ENCODE measurements around the gene LRRC51. TPM values are rescaled to one million over a fixed set of nuclear protein-coding genes. Genes with fewer than 3 reads are reported as not detected.

The LRRC51 gene
- total RNA-seq, 2 experiments from 2014 or later, result 0.87 to 1.1 TPM

DNA sequence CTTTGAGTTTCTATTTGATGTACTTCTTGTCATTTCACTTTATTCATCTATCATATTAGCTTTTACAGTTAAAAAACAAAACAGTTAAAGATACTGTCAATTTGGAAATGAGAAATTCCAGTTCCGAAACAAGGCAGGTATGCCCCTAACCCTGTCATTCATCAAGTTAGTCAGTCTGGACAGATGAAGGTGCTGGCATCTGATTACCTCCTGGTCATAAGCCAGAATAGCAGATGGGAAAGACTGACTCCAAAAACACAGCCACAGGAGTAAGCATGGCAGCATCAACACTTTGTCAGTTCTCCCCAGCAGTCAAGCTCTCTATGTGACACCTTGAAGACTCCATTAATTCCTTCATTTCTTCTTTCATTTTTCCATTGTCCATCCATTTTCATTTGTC, 4.3 kb downstream of the LRRC51 start:
- TF ChIP-seq, protein P1, sequence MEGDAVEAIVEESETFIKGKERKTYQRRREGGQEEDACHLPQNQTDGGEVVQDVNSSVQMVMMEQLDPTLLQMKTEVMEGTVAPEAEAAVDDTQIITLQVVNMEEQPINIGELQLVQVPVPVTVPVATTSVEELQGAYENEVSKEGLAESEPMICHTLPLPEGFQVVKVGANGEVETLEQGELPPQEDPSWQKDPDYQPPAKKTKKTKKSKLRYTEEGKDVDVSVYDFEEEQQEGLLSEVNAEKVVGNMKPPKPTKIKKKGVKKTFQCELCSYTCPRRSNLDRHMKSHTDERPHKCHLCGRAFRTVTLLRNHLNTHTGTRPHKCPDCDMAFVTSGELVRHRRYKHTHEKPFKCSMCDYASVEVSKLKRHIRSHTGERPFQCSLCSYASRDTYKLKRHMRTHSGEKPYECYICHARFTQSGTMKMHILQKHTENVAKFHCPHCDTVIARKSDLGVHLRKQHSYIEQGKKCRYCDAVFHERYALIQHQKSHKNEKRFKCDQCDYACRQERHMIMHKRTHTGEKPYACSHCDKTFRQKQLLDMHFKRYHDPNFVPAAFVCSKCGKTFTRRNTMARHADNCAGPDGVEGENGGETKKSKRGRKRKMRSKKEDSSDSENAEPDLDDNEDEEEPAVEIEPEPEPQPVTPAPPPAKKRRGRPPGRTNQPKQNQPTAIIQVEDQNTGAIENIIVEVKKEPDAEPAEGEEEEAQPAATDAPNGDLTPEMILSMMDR (IDR thresholded peaks at IDR 0.05), result no peak
- no peak overlapping the region for H3K4me3 ChIP-seq (ENCODE audit: low read length)
- ATAC-seq (ENCODE audit: poor library complexity), result no peak
- H3K4me1 Mint-ChIP-seq (ENCODE audit: low read depth), result peaks cover 25% of the 10 kb centered on the region
- H3K36me3 Mint-ChIP-seq (ENCODE audit: low read depth), result peaks cover 25% of the 10 kb centered on the region
- no peak overlapping the region for H3K27ac Mint-ChIP-seq
- H3K27me3 Mint-ChIP-seq, result no peaks in the 10 kb centered on the region
- intact Hi-C loops (cut with DNase I, micrococcal nuclease), result no loop called here
- H3K9me3 Mint-ChIP-seq, result no peaks in the 10 kb centered on the region
- H3K27ac ChIP-seq (ENCODE audit: low read depth in 1 of 2, low read length in 2 of 2), result no peak overlapping the region
- POLR2A ChIA-PET, result interaction anchor here (0.6 to 0.9 kb wide), 5 partner anchors 28 to 1328 kb away, joined by 3 to 4 read pairs (median 3); no protein-coding TSS in a partner anchor
- CTCF ChIA-PET, result interaction anchor here (1.9 to 3.4 kb wide), 2 partner anchors 59 to 60 kb away, joined by 4 to 31 read pairs; no protein-coding TSS in a partner anchor
- H3K36me3 ChIP-seq (ENCODE audit: insufficient read depth, low read length), result peaks cover 25% of the 10 kb centered on the region
- no peak overlapping the region for H3K4me3 Mint-ChIP-seq
- no peaks in the 10 kb centered on the region for H3K9me3 ChIP-seq (ENCODE audit: control insufficient read depth in 1 of 2, insufficient read depth in 1 of 2, low read length in 2 of 2)
- DNase-seq, result no peak
- H3K4me1 ChIP-seq (ENCODE audit: insufficient read depth, low read length), result peaks cover 19% of the 10 kb centered on the region
- H3K27me3 ChIP-seq (ENCODE audit: control insufficient read depth in 1 of 2, insufficient read depth in 2 of 2, low read length in 2 of 2), result no peaks in the 10 kb centered on the region

DNA sequence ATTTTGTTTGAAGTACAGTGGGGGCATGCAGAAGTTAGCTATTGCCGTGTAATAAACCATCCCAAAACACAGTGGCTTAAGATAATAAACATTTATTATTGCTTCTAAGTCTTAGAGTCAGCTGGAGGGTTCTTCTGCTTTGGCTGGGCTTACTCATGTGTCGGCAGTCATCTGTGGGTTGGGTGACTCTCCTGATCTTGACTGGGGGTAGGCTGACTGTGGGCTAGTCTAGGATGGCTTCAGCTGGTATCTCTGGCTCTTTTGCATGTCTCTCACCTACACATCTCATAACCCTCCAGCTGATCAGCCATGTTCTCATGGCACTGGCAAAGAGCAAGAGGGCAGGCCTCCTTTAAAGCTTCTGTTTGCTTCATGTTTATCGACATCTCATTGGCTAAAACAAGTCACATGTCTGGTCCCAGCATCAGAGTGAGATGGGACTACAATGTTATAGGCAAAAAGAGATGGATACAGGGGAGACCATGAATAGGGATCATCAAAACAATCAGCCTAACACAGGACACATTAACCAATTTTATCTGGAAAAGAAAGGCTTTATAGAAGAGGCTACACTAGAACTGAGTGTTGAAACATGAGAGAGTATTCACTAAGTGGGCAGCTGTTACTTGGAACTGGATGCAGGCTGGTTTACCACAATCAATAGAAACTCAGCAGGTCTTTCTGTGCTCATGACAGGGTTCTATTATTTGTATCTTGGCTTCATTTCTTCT, 5.1 kb downstream of the LRRC51 start:
- no peak for DNase-seq
- ChIA-PET CTCF (interaction anchor here (0.8 to 3.4 kb wide), 5 partner anchors 53 to 108 kb away, joined by 3 to 31 read pairs (median 4); no protein-coding TSS in a partner anchor), POLR2A (interaction anchor here (0.8 to 2.5 kb wide), 4 partner anchors 27 to 60 kb away, joined by 3 to 10 read pairs (median 3); no protein-coding TSS in a partner anchor)
- Histone ChIP-seq H3K27me3 (ENCODE audit: control insufficient read depth in 1 of 2, insufficient read depth in 2 of 2, low read length in 2 of 2) (no peaks in the 10 kb centered on the region), H3K4me3 (ENCODE audit: low read length) (no peak overlapping the region), H3K36me3 (ENCODE audit: insufficient read depth, low read length) (peaks cover 32% of the 10 kb centered on the region), H3K4me1 (ENCODE audit: insufficient read depth, low read length) (peaks cover 15% of the 10 kb centered on the region), H3K9me3 (ENCODE audit: control insufficient read depth in 1 of 2, insufficient read depth in 1 of 2, low read length in 2 of 2) (no peaks in the 10 kb centered on the region), H3K27ac (ENCODE audit: low read depth in 1 of 2, low read length in 2 of 2) (no peak overlapping the region)
- TF ChIP-seq, protein P1 (IDR thresholded peaks at IDR 0.05), result no peak
- Mint-ChIP-seq H3K36me3 (ENCODE audit: low read depth) (peaks cover 20% of the 10 kb centered on the region), H3K4me1 (ENCODE audit: low read depth) (peaks cover 17% of the 10 kb centered on the region), H3K27me3 (no peaks in the 10 kb centered on the region), H3K4me3 (no peak overlapping the region), H3K27ac (peak overlapping the region; percentile 50), H3K9me3 (no peaks in the 10 kb centered on the region)
- intact Hi-C loops (cut with DNase I, micrococcal nuclease), result no loop called here
- ATAC-seq (ENCODE audit: poor library complexity), result no peak

DNA sequence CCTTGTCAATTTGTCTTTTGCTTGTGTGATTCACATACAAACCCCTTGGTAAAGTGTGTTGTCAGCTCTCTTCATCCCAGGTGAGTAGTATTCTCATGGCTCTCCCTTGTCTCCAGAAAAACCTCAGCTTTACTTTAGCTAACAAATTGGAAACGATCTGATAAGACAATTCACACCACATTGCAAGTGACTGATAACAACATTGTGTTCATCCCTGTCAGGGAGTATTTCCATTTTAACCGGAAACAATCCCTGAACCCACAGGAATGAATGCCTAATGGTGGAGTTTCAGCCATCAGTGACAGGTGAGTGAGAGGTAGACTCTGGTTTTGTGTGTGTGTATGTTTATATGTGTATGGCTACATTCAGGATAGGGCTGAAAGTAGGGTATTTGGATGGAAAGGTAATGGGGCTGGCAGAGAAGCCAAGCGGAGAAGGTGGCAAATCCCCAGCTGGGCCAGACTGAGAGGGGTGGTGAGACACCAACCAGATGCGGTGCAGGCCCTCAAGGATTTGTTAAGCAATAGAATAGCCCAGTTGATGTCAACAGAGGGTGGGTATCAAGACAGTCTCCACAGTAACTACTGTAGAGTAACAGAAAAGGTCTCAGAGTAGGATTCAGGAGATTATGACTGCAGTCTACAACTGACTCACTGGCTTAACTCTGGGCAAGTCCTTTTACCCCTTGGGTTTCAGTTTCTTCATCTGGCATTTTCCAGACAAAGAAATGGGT, 7.6 kb downstream of the LRRC51 start:
- Mint-ChIP-seq H3K36me3 (ENCODE audit: low read depth) (peaks cover 27% of the 10 kb centered on the region), H3K27ac (no peak overlapping the region), H3K27me3 (no peaks in the 10 kb centered on the region), H3K4me3 (no peak overlapping the region), H3K4me1 (ENCODE audit: low read depth) (peaks cover 14% of the 10 kb centered on the region), H3K9me3 (no peaks in the 10 kb centered on the region)
- CTCF ChIA-PET, result interaction anchor here (2.5 kb wide), 1 partner anchor 63 kb away, joined by 21 read pairs; no protein-coding TSS in a partner anchor
- Histone ChIP-seq H3K9me3 (ENCODE audit: control insufficient read depth in 1 of 2, insufficient read depth in 1 of 2, low read length in 2 of 2) (no peaks in the 10 kb centered on the region), H3K36me3 (ENCODE audit: insufficient read depth, low read length) (peaks cover 34% of the 10 kb centered on the region), H3K27ac (ENCODE audit: low read depth in 1 of 2, low read length in 2 of 2) (no peak overlapping the region), H3K4me1 (ENCODE audit: insufficient read depth, low read length) (peaks cover 5% of the 10 kb centered on the region), H3K27me3 (ENCODE audit: control insufficient read depth in 1 of 2, insufficient read depth in 2 of 2, low read length in 2 of 2) (no peaks in the 10 kb centered on the region), H3K4me3 (ENCODE audit: low read length) (no peak overlapping the region)
- TF ChIP-seq, protein P1 (IDR thresholded peaks at IDR 0.05), result no peak
- intact Hi-C loops (cut with DNase I, micrococcal nuclease), result no loop called here
- POLR2A ChIA-PET, result no interaction called here
- no peak for ATAC-seq (ENCODE audit: poor library complexity)
- DNase-seq, result no peak

Measured in CD4-positive, alpha-beta T cell (primary cell).